Measurements from ENCODE around the gene HCFC1.

Gene HCFC1

GRCh38 chrX:153922932-153923857, 48.4 kb downstream of the HCFC1 start:
- DNase-seq (ENCODE audit: low spot score): peak; percentile 83

DNA sequence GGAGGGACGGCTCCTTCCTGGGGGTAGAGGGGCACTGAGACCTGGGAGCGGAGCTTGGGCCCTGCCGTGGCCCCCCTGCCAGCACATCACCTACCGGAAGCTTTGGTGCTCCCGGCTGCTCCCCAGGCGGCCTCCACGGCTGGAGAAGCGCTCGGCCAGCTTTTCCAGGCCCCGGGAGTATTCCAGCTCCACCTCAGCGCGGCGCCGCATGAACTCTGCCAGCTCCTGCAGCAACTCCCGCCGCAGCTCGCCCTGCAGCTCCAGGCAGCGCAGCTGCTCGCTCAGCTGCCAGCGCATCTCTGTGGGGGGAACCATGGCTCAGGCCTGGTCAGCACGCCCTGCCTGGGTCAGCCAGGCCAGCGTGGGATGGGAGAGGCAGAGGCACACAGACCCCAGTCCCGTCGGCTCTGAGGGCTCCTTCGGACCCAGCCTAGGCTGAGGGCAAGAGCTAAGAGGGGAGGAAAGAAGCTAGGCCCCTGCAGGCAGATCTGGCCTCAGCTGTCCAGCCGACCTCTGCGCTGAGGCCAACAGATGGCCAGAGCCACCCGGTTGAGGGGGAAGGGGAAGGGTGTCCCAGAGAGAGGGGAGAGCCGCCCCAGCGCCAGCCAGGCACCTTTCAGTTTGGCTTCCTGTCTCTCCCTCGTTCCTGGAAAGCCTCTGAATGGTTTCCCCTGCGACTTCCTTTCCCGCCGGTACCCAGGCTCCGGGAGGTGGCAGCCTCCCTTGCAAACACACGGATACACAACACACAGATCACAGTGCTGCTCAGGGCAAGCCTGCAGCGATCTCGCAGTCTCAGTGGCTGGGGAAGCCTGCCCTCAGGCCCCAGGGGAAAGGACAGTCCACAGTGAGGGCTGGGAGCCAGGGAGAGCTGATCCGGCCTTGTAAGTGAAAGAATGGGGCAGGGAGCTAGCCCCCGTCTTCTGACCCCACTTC, 49.8 kb downstream of the HCFC1 start:
- no peak for DNase-seq (ENCODE audit: low spot score)

DNA sequence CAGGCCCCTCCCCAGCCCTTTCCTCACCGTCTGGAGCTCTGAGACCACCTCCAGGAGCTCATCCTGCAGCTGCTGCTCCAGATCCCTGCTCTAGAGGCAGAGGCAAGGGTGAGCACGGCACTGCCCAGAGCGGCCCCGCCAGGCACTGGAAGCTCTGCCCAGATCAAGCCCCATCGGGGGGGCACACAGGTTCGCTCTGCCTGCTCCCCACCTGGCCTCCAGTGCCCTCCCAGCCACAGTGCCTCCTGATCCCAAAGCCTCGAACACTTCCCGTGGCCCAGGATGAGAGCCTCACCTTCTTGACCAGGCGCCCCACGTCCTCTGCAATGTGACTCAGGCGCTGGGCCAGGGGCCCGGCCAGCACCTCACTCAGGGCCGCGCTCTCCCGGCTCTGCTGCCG, 50.5 kb downstream of the HCFC1 start:
- DNase-seq (ENCODE audit: low spot score): no peak

GRCh38 chrX:153920546-153920945, 51.1 kb downstream of the HCFC1 start:
- DNase-seq (ENCODE audit: low spot score): no peak

- DNase-seq (ENCODE audit: low spot score): no peak
Observed at GRCh38 chrX:153919281-153919680, 52.3 kb downstream of the HCFC1 start.

- DNase-seq (ENCODE audit: low spot score): no peak
Observed at GRCh38 chrX:153917869-153918268, 53.7 kb downstream of the HCFC1 start.

GRCh38 chrX:153913701-153914100, 57.9 kb downstream of the HCFC1 start:
- no peak for DNase-seq (ENCODE audit: low spot score)

DNA sequence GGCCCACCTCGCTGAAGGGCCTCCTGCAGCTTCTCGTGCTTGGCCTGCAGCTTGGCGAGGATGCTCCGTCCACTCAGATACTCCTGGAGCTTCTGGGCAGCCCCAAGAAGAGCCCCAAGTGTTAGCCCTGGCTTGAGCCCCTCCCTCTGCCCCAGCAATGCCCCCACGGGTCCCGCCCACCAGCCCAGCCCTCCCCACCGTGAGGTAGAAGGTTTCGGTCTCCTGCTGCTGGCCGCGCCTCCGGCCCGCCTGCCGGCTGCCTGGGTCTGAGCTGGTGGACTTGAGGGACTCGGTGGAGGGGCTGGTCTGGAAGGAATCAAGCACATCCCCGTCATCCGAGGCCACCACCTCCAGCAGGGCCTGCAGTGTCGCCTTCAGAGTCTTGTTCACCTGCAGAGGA, 58.4 kb downstream of the HCFC1 start:
- no peak for DNase-seq (ENCODE audit: low spot score)

- no peak for DNase-seq (ENCODE audit: low spot score)
Observed at GRCh38 chrX:153911798-153912197, 59.8 kb downstream of the HCFC1 start.

DNA sequence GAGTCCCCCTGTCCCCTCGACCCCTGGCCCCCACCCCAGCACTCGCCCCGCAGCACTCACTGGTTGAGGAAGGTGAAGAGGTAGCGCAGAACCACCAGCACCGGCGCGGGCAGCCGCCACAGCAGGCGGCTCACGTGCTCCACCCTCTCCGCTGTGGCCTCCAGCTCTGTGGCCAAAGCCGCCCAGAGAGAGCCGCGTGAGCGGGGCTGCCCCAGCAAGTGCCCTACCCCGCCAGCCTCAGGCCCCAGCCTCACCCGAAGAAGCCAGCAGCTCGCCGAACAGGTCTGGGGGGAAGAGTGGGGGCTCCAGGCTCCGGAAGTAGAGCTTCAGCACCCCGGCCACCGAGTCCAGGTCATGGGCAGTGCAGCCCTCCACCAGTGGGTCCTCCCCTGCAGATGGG, 61.2 kb downstream of the HCFC1 start:
- DNase-seq (ENCODE audit: low spot score): no peak

DNA sequence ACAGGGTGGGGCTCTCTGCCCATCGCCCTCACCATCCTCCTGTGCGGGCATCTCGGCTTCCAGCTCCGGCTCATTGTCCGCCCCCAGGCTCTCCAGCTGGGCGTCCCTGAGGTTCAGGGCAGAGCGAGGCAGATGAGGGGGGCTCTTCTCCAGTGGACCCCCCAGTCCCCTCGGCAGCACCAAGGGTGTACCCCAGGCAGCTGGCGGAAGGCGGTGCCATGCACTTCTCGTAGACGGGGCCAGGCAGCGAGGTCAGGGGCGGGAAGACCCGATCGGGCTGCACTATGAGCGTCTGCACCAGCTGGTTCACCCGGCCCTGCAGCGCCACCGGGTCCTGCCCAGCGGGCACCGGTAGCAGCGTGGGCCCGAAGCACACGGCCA, 61.6 kb downstream of the HCFC1 start:
- no peak for DNase-seq (ENCODE audit: low spot score)

DNA sequence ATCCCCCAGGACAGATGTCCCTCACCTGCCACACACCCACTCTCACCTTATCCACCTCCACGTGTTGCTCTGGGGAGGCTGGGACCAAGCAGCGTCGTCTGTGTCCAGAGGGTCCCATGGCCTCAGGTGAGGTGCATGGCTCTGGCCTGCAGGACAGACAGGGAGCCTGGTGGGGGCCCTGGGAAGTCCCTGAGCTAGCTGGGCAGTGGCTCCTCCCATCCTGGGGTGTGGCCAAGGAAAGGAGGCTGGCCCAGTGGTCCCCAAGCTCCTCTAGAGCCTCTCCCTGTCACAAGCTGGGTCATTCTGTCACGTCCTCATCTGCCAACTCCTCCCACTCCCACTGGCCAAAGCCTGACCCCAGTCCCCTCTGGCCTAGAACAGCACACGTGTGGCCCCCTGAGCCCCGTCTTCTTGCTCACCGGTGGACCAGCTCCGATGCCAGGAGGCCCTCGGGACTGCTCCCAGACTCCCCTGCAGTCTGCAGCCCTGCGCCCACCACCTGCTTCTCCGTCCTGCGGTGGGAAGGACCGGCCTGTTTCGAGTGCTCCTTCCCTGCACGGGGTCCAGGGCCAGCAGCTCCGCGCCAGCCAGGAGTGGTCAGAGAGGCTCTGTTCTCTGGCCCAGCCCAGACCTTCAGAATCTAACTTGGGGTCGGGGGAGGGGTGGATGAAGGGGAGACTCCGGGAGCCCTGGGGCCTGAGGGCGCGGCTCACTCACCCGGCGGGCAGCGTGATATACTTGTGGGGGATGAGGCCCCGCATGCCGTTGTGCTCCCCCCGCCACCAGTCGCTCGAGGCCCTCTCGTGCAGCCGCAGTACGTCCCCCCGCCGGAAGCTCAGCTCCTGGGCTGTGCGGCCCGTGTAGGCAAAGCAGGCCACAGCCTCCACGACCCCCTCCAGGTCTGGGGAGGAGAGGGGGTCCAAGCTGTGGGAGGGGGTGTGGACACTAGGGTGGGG, 62.3 kb downstream of the HCFC1 start:
- DNase-seq (ENCODE audit: low spot score): no peak

GRCh38 chrX:153908219-153908860, 63.3 kb downstream of the HCFC1 start:
- DNase-seq (ENCODE audit: low spot score): no peak

- DNase-seq (ENCODE audit: low spot score): no peak
Observed at GRCh38 chrX:153907456-153907855, 64.2 kb downstream of the HCFC1 start.

DNA sequence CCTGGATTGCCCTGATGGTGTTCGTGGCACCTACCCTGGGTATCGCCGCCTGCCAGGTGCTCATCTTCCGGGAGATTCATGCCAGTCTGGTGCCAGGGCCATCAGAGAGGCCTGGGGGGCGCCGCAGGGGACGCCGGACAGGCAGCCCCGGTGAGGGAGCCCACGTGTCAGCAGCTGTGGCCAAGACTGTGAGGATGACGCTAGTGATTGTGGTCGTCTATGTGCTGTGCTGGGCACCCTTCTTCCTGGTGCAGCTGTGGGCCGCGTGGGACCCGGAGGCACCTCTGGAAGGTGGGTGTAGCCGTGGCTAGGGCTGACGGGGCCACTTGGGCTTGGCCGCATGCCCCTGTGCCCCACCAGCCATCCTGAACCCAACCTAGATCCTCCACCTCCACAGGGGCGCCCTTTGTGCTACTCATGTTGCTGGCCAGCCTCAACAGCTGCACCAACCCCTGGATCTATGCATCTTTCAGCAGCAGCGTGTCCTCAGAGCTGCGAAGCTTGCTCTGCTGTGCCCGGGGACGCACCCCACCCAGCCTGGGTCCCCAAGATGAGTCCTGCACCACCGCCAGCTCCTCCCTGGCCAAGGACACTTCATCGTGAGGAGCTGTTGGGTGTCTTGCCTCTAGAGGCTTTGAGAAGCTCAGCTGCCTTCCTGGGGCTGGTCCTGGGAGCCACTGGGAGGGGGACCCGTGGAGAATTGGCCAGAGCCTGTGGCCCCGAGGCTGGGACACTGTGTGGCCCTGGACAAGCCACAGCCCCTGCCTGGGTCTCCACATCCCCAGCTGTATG, 65.3 kb downstream of the HCFC1 start:
- no peak for DNase-seq (ENCODE audit: low spot score)

- no peak for DNase-seq (ENCODE audit: low spot score)
Observed at GRCh38 chrX:153905481-153906095, 66.0 kb downstream of the HCFC1 start.

- no peak for DNase-seq (ENCODE audit: low spot score)
Observed at GRCh38 chrX:153903991-153904957, 67.3 kb downstream of the HCFC1 start, which contains the start of gene AVPR2. Gene AVPR2, plus strand, starts transcription at chrX:153904673. Its CDS starts 473 bp downstream, at chrX:153905146.

- DNase-seq (ENCODE audit: low spot score): no peak
Observed at GRCh38 chrX:153903238-153903980, 68.2 kb downstream of the HCFC1 start.
